CD4-positive, alpha-beta T cell treated with Interleukin-4 for 1 hour (primary cell): Measurements from ENCODE around the gene CNNM1.
A peak's percentile ranks its signal among the peaks of the same experiment; 100 is the strongest.

Experiments used
- DNase-seq, 2 donors: peaks; one replicate each; pipeline ENCODE4 v3.0.0-alpha.2; 2020 to 2022

The CNNM1 gene

GRCh38 chr10:99339077-99339476 lies 9.9 kb downstream of the CNNM1 start:
- DNase-seq: no peak

- DNase-seq: no peak
These were observed 10.4 kb downstream of the CNNM1 start for GRCh38 chr10:99339563-99340047.

- no peak for DNase-seq
These were observed 11.5 kb downstream of the CNNM1 start for GRCh38 chr10:99340650-99341049.

- no peak for DNase-seq
These were observed 12.1 kb downstream of the CNNM1 start for GRCh38 chr10:99341248-99341647.

GRCh38 chr10:99341860-99342490 lies 12.8 kb downstream of the CNNM1 start:
- no peak for DNase-seq

- DNase-seq: no peak
These were observed 14.1 kb downstream of the CNNM1 start for GRCh38 chr10:99343262-99343661.

GRCh38 chr10:99344715-99345114 lies 15.6 kb downstream of the CNNM1 start:
- DNase-seq: no peak

- DNase-seq: no peak
These were observed 16.2 kb downstream of the CNNM1 start for GRCh38 chr10:99345350-99345749.

- DNase-seq: no peak
These were observed 17.1 kb downstream of the CNNM1 start for GRCh38 chr10:99346247-99346646.

- DNase-seq: no peak
These were observed 18.5 kb downstream of the CNNM1 start for GRCh38 chr10:99347672-99348071.

GRCh38 chr10:99353182-99353581 lies 24.0 kb downstream of the CNNM1 start:
- no peak for DNase-seq

- no peak for DNase-seq
These were observed 28.5 kb downstream of the CNNM1 start for GRCh38 chr10:99357691-99358090.

- no peak for DNase-seq
These were observed 28.9 kb downstream of the CNNM1 start for GRCh38 chr10:99358101-99358500.

- no peak for DNase-seq
These were observed 31.8 kb downstream of the CNNM1 start for GRCh38 chr10:99360934-99361333.

GRCh38 chr10:99364125-99364524 lies 35.0 kb downstream of the CNNM1 start:
- DNase-seq: no peak

GRCh38 chr10:99365311-99365710 lies 36.2 kb downstream of the CNNM1 start:
- no peak for DNase-seq

- no peak for DNase-seq
These were observed 36.6 kb downstream of the CNNM1 start for GRCh38 chr10:99365736-99366135.

GRCh38 chr10:99366666-99367065 lies 37.5 kb downstream of the CNNM1 start:
- DNase-seq: no peak

GRCh38 chr10:99368646-99369045 lies 39.5 kb downstream of the CNNM1 start:
- no peak for DNase-seq

- no peak for DNase-seq
These were observed 40.0 kb downstream of the CNNM1 start for GRCh38 chr10:99369126-99369525.

GRCh38 chr10:99369551-99369950 lies 40.4 kb downstream of the CNNM1 start:
- DNase-seq: no peak

- DNase-seq: peak in 1 of 2 donors; percentile 1
These were observed 41.8 kb downstream of the CNNM1 start for GRCh38 chr10:99370993-99371392.

- no peak for DNase-seq
These were observed 43.6 kb downstream of the CNNM1 start for GRCh38 chr10:99372546-99373271.

GRCh38 chr10:99374526-99374925 lies 45.4 kb downstream of the CNNM1 start:
- DNase-seq: no peak

- DNase-seq: no peak
These were observed 45.8 kb downstream of the CNNM1 start for GRCh38 chr10:99374972-99375371.
